Smooth muscle cell (in vitro differentiated cells): Measurements from ENCODE around the gene EFCAB11. TPM values are rescaled to one million over a fixed set of nuclear protein-coding genes. Genes with fewer than 3 reads are reported as not detected.

Experiments
- DNase-seq: peaks from one replicate; lab custom pipeline; 2025; ENCODE audit not compliant: unreplicated experiment; lab: John Stamatoyannopoulos, UW
- H2AFZ ChIP-seq: fragments of 200-600 bp; sonication (generic); 2 replicates; pipeline ENCODE4 v1.6.0; 2016; ENCODE audit warnings: antibody characterized with exemption, low read depth, mild to moderate bottlenecking
- H3F3A ChIP-seq: fragments of 200-600 bp; sonication (generic); 2 replicates; pipeline ENCODE4 v1.6.0; 2017; ENCODE audit warnings: antibody characterized with exemption, low read depth
- H3K27ac ChIP-seq: fragments of 200-600 bp; sonication (generic); 2 replicates; pipeline ENCODE4 v1.5.1; 2016; ENCODE audit warnings: low read depth, mild to moderate bottlenecking
- H3K27me3 ChIP-seq: fragments of 200-600 bp; sonication (generic); 2 replicates; pipeline ENCODE4 v1.6.1; 2016; ENCODE audit warnings: low read depth, mild to moderate bottlenecking
- H3K36me3 ChIP-seq: fragments of 200-600 bp; sonication (generic); 2 replicates; pipeline ENCODE4 v1.5.1; 2016; ENCODE audit warnings: low read depth
- H3K4me1 ChIP-seq: fragments of 200-600 bp; sonication (generic); 2 replicates; pipeline ENCODE4 v1.5.1; 2016; ENCODE audit warnings: low read depth
- H3K4me2 ChIP-seq: fragments of 200-600 bp; sonication (generic); 2 replicates; pipeline ENCODE4 v1.6.0; 2016; ENCODE audit warnings: mild to moderate bottlenecking
- H3K4me3 ChIP-seq: fragments of 200-600 bp; sonication (generic); 2 replicates; pipeline ENCODE4 v1.5.1; 2016; ENCODE audit warnings: mild to moderate bottlenecking
- H3K79me2 ChIP-seq: fragments of 200-600 bp; sonication (generic); 2 replicates; pipeline ENCODE4 v1.6.0; 2016; ENCODE audit warnings: low read depth, mild to moderate bottlenecking
- H3K9ac ChIP-seq: fragments of 200-600 bp; sonication (generic); 2 replicates; pipeline ENCODE4 v1.6.0; 2016; ENCODE audit warnings: low read depth
- H3K9me3 ChIP-seq: fragments of 200-600 bp; sonication (generic); replicated peaks from 2 replicates; pipeline ENCODE4 v1.5.1; 2016; ENCODE audit warnings: low read depth
- H4K20me1 ChIP-seq: fragments of 200-600 bp; sonication (generic); 2 replicates; pipeline ENCODE4 v1.6.0; 2016; ENCODE audit warnings: low read depth
- CTCF ChIP-seq: fragments of 200-600 bp; sonication (generic); IDR thresholded peaks from 2 replicates; pipeline ENCODE4 v1.5.1; 2017; ENCODE audit warnings: borderline replicate concordance, mild to moderate bottlenecking, antibody characterized with exemption; ENCODE audit not compliant: insufficient read depth, poor library complexity, severe bottlenecking
- WGBS: methylation state at CpG from one replicate; pipeline ENCODE4 v1.1.7; 2016; ENCODE audit warnings: low lambda C conversion rate; 5-methylcytosine and 5-hydroxymethylcytosine counted together
- polyA plus RNA-seq: library from polyadenylated mRNA; unstranded; fragments of >200 nt; fragmentation: Nextera tagmentation; extraction: Ambion mirVana; gene quantifications from 2 replicates; pipeline ENCODE4 v1.2.1, GENCODE V29; 2016
- total RNA-seq: library from RNA; depleted of rRNA; stranded (reverse); fragments of >200 nt; gene quantifications from 2 replicates; pipeline ENCODE4 v1.2.3, GENCODE V29; 2014

EFCAB11 gene
- total and polyA plus RNA-seq, 2 experiments from 2014 or later: 3.1 to 9.5 TPM

DNA sequence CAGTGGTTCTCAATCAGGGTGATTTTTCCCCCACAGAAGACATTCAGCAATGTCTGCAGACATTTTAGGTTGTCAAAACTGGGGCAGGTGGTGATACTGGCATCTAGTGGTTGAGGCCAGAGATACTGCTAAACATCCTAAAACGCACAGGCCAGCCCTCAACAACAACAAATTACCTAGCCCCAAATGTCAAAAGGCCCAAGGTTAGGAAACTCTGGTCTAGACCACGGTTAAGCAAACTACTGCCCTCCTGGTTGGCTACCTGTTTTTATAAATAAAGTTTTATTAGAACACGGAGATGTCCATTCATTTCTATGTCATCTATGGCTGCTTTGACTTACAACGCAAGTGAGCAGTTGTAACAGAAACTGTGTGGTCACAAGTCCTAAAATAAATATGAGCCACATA is 186.7 kb downstream of the EFCAB11 start:
- Histone ChIP-seq H3K4me1 (no peaks in the 10 kb centered on the region), H3K27me3 (no peaks in the 10 kb centered on the region), H3K4me2 (no peak overlapping the region), H3K36me3 (no peaks in the 10 kb centered on the region), H3K9ac (no peak overlapping the region), H4K20me1 (no peaks in the 10 kb centered on the region), H2AFZ (no peak overlapping the region), H3K9me3 (no peaks in the 10 kb centered on the region), H3K4me3 (no peak overlapping the region), H3K27ac (no peak overlapping the region), H3F3A (no peaks in the 10 kb centered on the region), H3K79me2 (no peaks in the 10 kb centered on the region)
- peak; percentile 42 for TF ChIP-seq CTCF
- no peak for DNase-seq
- 34% methylated on average over 4 of the region's 4 CpGs for WGBS

GRCh38 chr14:89767131-89767530 is 187.4 kb downstream of the EFCAB11 start:
- Histone ChIP-seq H3F3A (no peaks in the 10 kb centered on the region), H3K36me3 (no peaks in the 10 kb centered on the region), H3K27ac (no peak overlapping the region), H3K27me3 (no peaks in the 10 kb centered on the region), H3K4me3 (no peak overlapping the region), H3K9me3 (no peaks in the 10 kb centered on the region), H2AFZ (no peak overlapping the region), H3K79me2 (no peaks in the 10 kb centered on the region), H3K4me1 (no peaks in the 10 kb centered on the region), H4K20me1 (no peaks in the 10 kb centered on the region), H3K4me2 (no peak overlapping the region), H3K9ac (no peak overlapping the region)
- no peak for TF ChIP-seq CTCF
- DNase-seq: no peak
- 81% methylated on average over 3 of the region's 3 CpGs for WGBS

GRCh38 chr14:89765346-89765745 is 189.2 kb downstream of the EFCAB11 start:
- H3K27ac ChIP-seq: no peak overlapping the region
- no peak overlapping the region for H3K4me3 ChIP-seq
- no peaks in the 10 kb centered on the region for H3K4me1 ChIP-seq
- H2AFZ ChIP-seq: no peak overlapping the region
- H3K9ac ChIP-seq: no peak overlapping the region
- 87% methylated on average over 3 of the region's 3 CpGs for WGBS
- TF ChIP-seq CTCF: no peak
- no peaks in the 10 kb centered on the region for H3K9me3 ChIP-seq
- H3K27me3 ChIP-seq: no peaks in the 10 kb centered on the region
- DNase-seq: no peak
- H3K79me2 ChIP-seq: no peaks in the 10 kb centered on the region
- H3K36me3 ChIP-seq: no peaks in the 10 kb centered on the region
- no peaks in the 10 kb centered on the region for H4K20me1 ChIP-seq
- no peaks in the 10 kb centered on the region for H3F3A ChIP-seq
- no peak overlapping the region for H3K4me2 ChIP-seq

DNA sequence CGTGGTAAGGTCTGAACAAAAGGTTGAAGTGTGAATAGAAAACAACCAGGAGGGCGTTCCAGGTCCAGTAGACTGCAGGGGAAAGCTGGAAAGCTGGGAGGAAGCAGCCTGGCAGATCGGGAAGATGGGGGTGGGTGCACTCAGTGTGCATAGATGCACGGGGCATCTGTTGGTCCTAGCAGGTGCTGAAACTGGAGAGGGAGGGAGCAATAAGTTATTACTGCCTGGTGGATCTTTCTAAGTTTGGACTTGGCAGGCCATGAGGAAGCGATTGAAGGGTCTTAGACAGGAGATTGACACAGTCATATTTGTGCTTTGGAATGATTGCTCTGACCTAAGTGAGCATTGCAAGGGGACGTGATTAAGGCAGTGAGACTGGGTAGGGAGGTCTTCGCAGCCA is 194.4 kb downstream of the EFCAB11 start:
- Histone ChIP-seq H3K36me3 (no peaks in the 10 kb centered on the region), H3K27ac (no peak overlapping the region), H3K4me1 (peaks cover 4% of the 10 kb centered on the region), H4K20me1 (no peaks in the 10 kb centered on the region), H3K9me3 (no peaks in the 10 kb centered on the region), H3K79me2 (no peaks in the 10 kb centered on the region), H3F3A (no peaks in the 10 kb centered on the region), H2AFZ (no peak overlapping the region), H3K9ac (no peak overlapping the region), H3K4me2 (no peak overlapping the region), H3K4me3 (no peak overlapping the region), H3K27me3 (no peaks in the 10 kb centered on the region)
- no peak for TF ChIP-seq CTCF
- DNase-seq: no peak
- 78% methylated on average over 7 of the region's 7 CpGs for WGBS
